ENCODE measurements around the gene LBHD2. TPM values are rescaled to one million over a fixed set of nuclear protein-coding genes. Genes with fewer than 3 reads are reported as not detected.

LBHD2 gene
- total RNA-seq, 1 donor from 2014 or later = not detected

GRCh38 chr14:103057372-103058163 is 26.4 kb upstream of the LBHD2 start, which contains the start of gene CDC42BPB:
Gene CDC42BPB (minus strand): TSS chr14:103057549. CDS start chr14:103057173, 376 bp downstream.
- H3K36me3 ChIP-seq = no peaks in the 10 kb centered on the region
- TF ChIP-seq POLR2AphosphoS5 (IDR thresholded peaks at IDR 0.05; ENCODE audit: insufficient read depth in 1 of 2, low read depth in 1 of 2) = peak in 1 of 2 donors; percentile 80
- peak in 1 of 2 donors; percentile 23 for TF ChIP-seq POLR2A (IDR thresholded peaks at IDR 0.05)
- TF ChIP-seq CTCF (IDR thresholded peaks at IDR 0.05) = no peak
- H3K4me3 ChIP-seq = peak within 1 kb of the TSS; percentile 86 to 99
- no peak for DNase-seq (ENCODE audit: extremely low spot score in 2 of 2)
- H3K9me3 ChIP-seq = no peaks in the 10 kb centered on the region
- peak within 1 kb of the TSS; percentile 92 for H3K27ac ChIP-seq
- intact Hi-C loops (cut with DNase I) = loop anchor here (10.0 kb wide), 1 partner anchor 83 kb away; no protein-coding TSS in a partner anchor
- no peaks in the 10 kb centered on the region for H3K27me3 ChIP-seq
- peaks cover 50% of the 10 kb centered on the region for H3K4me1 ChIP-seq

- Histone ChIP-seq H3K4me1 (peaks cover 45% of the 10 kb centered on the region), H3K9me3 (no peaks in the 10 kb centered on the region), H3K27ac (peak overlapping the region; percentile 92), H3K4me3 (peak overlapping the region; percentile 86 to 99), H3K27me3 (no peaks in the 10 kb centered on the region), H3K36me3 (no peaks in the 10 kb centered on the region)
- TF ChIP-seq POLR2AphosphoS5 (IDR thresholded peaks at IDR 0.05; ENCODE audit: insufficient read depth in 1 of 2, low read depth in 1 of 2) (no peak), CTCF (IDR thresholded peaks at IDR 0.05) (no peak), POLR2A (IDR thresholded peaks at IDR 0.05) (no peak)
- no peak for DNase-seq (ENCODE audit: extremely low spot score in 2 of 2)
- intact Hi-C loops (cut with DNase I) = loop anchor here (10.0 kb wide), 1 partner anchor 84 kb away; no protein-coding TSS in a partner anchor
Measured at GRCh38 chr14:103058164-103059055, 25.6 kb upstream of the LBHD2 start.

- TF ChIP-seq POLR2A (IDR thresholded peaks at IDR 0.05) (no peak), POLR2AphosphoS5 (IDR thresholded peaks at IDR 0.05; ENCODE audit: insufficient read depth in 1 of 2, low read depth in 1 of 2) (no peak), CTCF (IDR thresholded peaks at IDR 0.05) (no peak)
- intact Hi-C loops (cut with DNase I) = loop anchor here (10.0 kb wide), 1 partner anchor 85 kb away; no protein-coding TSS in a partner anchor
- H3K9me3 ChIP-seq = no peaks in the 10 kb centered on the region
- H3K36me3 ChIP-seq = no peaks in the 10 kb centered on the region
- no peak overlapping the region for H3K4me3 ChIP-seq
- H3K27me3 ChIP-seq = no peaks in the 10 kb centered on the region
- H3K27ac ChIP-seq = no peak overlapping the region
- H3K4me1 ChIP-seq = peaks cover 41% of the 10 kb centered on the region
- DNase-seq (ENCODE audit: extremely low spot score in 2 of 2) = no peak
Measured at GRCh38 chr14:103059556-103059955, 24.5 kb upstream of the LBHD2 start.

- H3K4me3 ChIP-seq = no peak overlapping the region
- intact Hi-C loops (cut with DNase I) = no loop called here
- no peak for DNase-seq (ENCODE audit: extremely low spot score in 2 of 2)
- no peak for TF ChIP-seq POLR2AphosphoS5 (IDR thresholded peaks at IDR 0.05; ENCODE audit: insufficient read depth in 1 of 2, low read depth in 1 of 2)
- no peak for TF ChIP-seq CTCF (IDR thresholded peaks at IDR 0.05)
- no peak for TF ChIP-seq POLR2A (IDR thresholded peaks at IDR 0.05)
- H3K9me3 ChIP-seq = no peaks in the 10 kb centered on the region
- no peak overlapping the region for H3K27ac ChIP-seq
- no peaks in the 10 kb centered on the region for H3K27me3 ChIP-seq
- H3K4me1 ChIP-seq = peaks cover 28% of the 10 kb centered on the region
- H3K36me3 ChIP-seq = no peaks in the 10 kb centered on the region
Measured at GRCh38 chr14:103061482-103061976, 22.5 kb upstream of the LBHD2 start.

Data from vagina (tissue), 2 donors.